Measurements from ENCODE around the gene ASB1.

- peak; percentile 64 to 90 for TF ChIP-seq POLR2A (IDR thresholded peaks at IDR 0.05; ENCODE audit: insufficient read depth in 1 of 2, low read depth in 2 of 2, low read length in 2 of 2)
- no peak for TF ChIP-seq ZNF550 (CRISPR knock-in tag; IDR thresholded peaks at IDR 0.05; ENCODE audit: borderline replicate concordance)
- TF ChIP-seq FOXK1 (CRISPR knock-in tag; IDR thresholded peaks at IDR 0.05; ENCODE audit: borderline replicate concordance, low read depth) = peak; percentile 55; the same call in 1 of the 2 replicates
- peak; percentile 66 to 91; a peak in 3 of 4 replicates for TF ChIP-seq HMGXB4 (CRISPR knock-in tag; IDR thresholded peaks at IDR 0.05; ENCODE audit: borderline replicate concordance in 1 of 2, low read depth in 1 of 2)
- peak; percentile 94 for TF ChIP-seq ZNF687 (CRISPR knock-in tag; IDR thresholded peaks at IDR 0.05)
- 0 out of 2 replicates have a peak, but pooled peaks have one; percentile 72 for TF ChIP-seq ZNF484 (CRISPR knock-in tag; IDR thresholded peaks at IDR 0.05; ENCODE audit: borderline replicate concordance, low read depth)
Observed at GRCh38 chr2:238426568-238427434, at the start of gene ASB1.

Data from HepG2 (cell line).